GM12878 (cell line): Measurements from ENCODE around the gene CCR1. TPM values are rescaled to one million over a fixed set of nuclear protein-coding genes. Genes with fewer than 3 reads are reported as not detected.

ENCODE experiments used
- ATAC-seq: fragments of 200-7000 bp; cut with Tn5 transposase; 3 replicates; pipeline ENCODE4 v1.9.1; 2020; ENCODE audit warnings: mild to moderate bottlenecking, moderate library complexity
- BruUV-seq: library from RNA; stranded (reverse); fragments of 400-500 nt; replicated peaks from 2 replicates; lab custom pipeline; 2021; lab: Mats Ljungman, UMichigan
- CTCF ChIA-PET: fragments of 300-600 bp; sonication (Branson Sonifier 250); formaldehyde crosslinking; extraction: SDS; loops from one replicate; lab custom pipeline; 2021; ENCODE audit warnings: inconsistent platforms; lab: Yijun Ruan, JAX
- POLR2A ChIA-PET: fragments of 350-600 bp; formaldehyde crosslinking; extraction: SDS; loops from one replicate; lab custom pipeline; 2021; ENCODE audit warnings: inconsistent platforms; lab: Charles Lee
- RAD21 ChIA-PET: fragments of 300-600 bp; sonication (Branson Sonifier 250); formaldehyde crosslinking; loops from one replicate; lab custom pipeline; 2023; ENCODE audit warnings: antibody characterized with exemption; ENCODE audit not compliant: unreplicated experiment; lab: Charles Lee
- SMC1A ChIA-PET: fragments of 300-600 bp; sonication (Branson Sonifier 250); formaldehyde crosslinking; loops from one replicate; lab custom pipeline; 2023; ENCODE audit not compliant: unreplicated experiment, uncharacterized antibody; lab: Charles Lee
- DNase-seq: peaks from one replicate; pipeline ENCODE4 v3.0.0-alpha.2; 2011; ENCODE audit warnings: low read depth, low spot score
- FAIRE-seq: peaks from 3 replicates; lab custom pipeline; 2011; peaks lifted over from hg19 to GRCh38; lab: Jason Lieb, UNC
- H2AFZ ChIP-seq: 2 replicates; pipeline ENCODE4 v1.6.0; 2011; ENCODE audit warnings: low read depth, low read length, control low read depth; ENCODE audit not compliant: control insufficient read depth
- H3K27ac ChIP-seq: 2 replicates; pipeline ENCODE4 v1.5.1; 2011; ENCODE audit warnings: control low read depth; ENCODE audit not compliant: control insufficient read depth, insufficient read depth
- H3K27me3 ChIP-seq, 2 experiments: replicated peaks in 1 of 2; 2 replicates each; pipeline versions ENCODE4 v1.6.0 to v1.6.1; 2011; ENCODE audit warnings: low read length in 1 of 2; ENCODE audit not compliant: control insufficient read depth in 2 of 2, insufficient read depth in 2 of 2
- H3K36me3 ChIP-seq, 2 experiments: 2 replicates each; pipeline ENCODE4 v1.5.1; 2011; ENCODE audit warnings: low read length in 1 of 2; ENCODE audit not compliant: control insufficient read depth in 2 of 2, insufficient read depth in 2 of 2
- H3K4me1 ChIP-seq: 2 replicates; pipeline ENCODE4 v1.6.1; 2011; ENCODE audit warnings: mild to moderate bottlenecking, low read length, moderate library complexity, mixed read lengths; ENCODE audit not compliant: control insufficient read depth, insufficient read depth
- H3K4me2 ChIP-seq: 2 replicates; pipeline ENCODE4 v1.6.0; 2011; ENCODE audit warnings: control low read depth; ENCODE audit not compliant: control insufficient read depth, insufficient read depth
- H3K4me3 ChIP-seq: fragments of 200-600 bp; sonication (generic); 2 replicates; pipeline ENCODE4 v1.5.1; 2016
- H3K79me2 ChIP-seq: 2 replicates; pipeline ENCODE4 v1.6.0; 2011; ENCODE audit warnings: low read length; ENCODE audit not compliant: control insufficient read depth, insufficient read depth
- H3K9ac ChIP-seq: 2 replicates; pipeline ENCODE4 v1.8.0; 2011; ENCODE audit warnings: low read length, control low read depth, mixed read lengths; ENCODE audit not compliant: control insufficient read depth, insufficient read depth
- H3K9me3 ChIP-seq: replicated peaks from 3 replicates; pipeline ENCODE4 v1.5.1; 2011; ENCODE audit warnings: mild to moderate bottlenecking, low read length; ENCODE audit not compliant: control insufficient read depth, insufficient read depth
- H4K20me1 ChIP-seq: 2 replicates; pipeline ENCODE4 v1.6.0; 2011; ENCODE audit not compliant: control insufficient read depth, insufficient read depth
- CBX3 ChIP-seq: fragments of 200-600 bp; sonication (generic); IDR thresholded peaks from 2 replicates; pipeline ENCODE4 v1.6.1; 2016; ENCODE audit warnings: low read depth, borderline replicate concordance
- DPF2 ChIP-seq: fragments of 450-650 bp; IDR thresholded peaks from 2 replicates; pipeline ENCODE4 v1.6.1; 2017; ENCODE audit warnings: mild to moderate bottlenecking
- FOXK2 ChIP-seq: fragments of 450-650 bp; IDR thresholded peaks from 2 replicates; pipeline ENCODE4 v1.6.1; 2017; ENCODE audit warnings: mild to moderate bottlenecking, moderate library complexity
- HCFC1 ChIP-seq: fragments of 150-350 bp; IDR thresholded peaks from 2 replicates; pipeline ENCODE4 v1.6.1; 2014; ENCODE audit warnings: low read length
- IKZF1 ChIP-seq: fragments of 450-650 bp; conservative IDR thresholded peaks from 2 replicates; pipeline ENCODE4 v1.6.1; 2017; ENCODE audit warnings: antibody characterized with exemption, mild to moderate bottlenecking
- MEF2A ChIP-seq: IDR thresholded peaks from 2 replicates; pipeline ENCODE4 v1.6.1; 2011; ENCODE audit warnings: low read depth, mild to moderate bottlenecking, low read length, moderate library complexity; ENCODE audit not compliant: insufficient read depth
- MEF2B ChIP-seq: fragments of 450-650 bp; IDR thresholded peaks from 2 replicates; pipeline ENCODE4 v1.6.1; 2018; ENCODE audit warnings: mild to moderate bottlenecking, moderate library complexity; ENCODE audit not compliant: partially characterized antibody, poor library complexity, severe bottlenecking
- NBN ChIP-seq: fragments of 450-650 bp; IDR thresholded peaks from 2 replicates; pipeline ENCODE4 v1.6.1; 2016
- PAX5 ChIP-seq: IDR thresholded peaks from 2 replicates; pipeline ENCODE4 v1.6.1; 2011; ENCODE audit warnings: low read depth, low read length, borderline replicate concordance
- SIN3A ChIP-seq: IDR thresholded peaks from 2 replicates; pipeline ENCODE4 v1.6.1; 2012; ENCODE audit warnings: low read depth, low read length, improper control_type of control experiment
- SMAD1 ChIP-seq: fragments of 450-650 bp; IDR thresholded peaks from 2 replicates; pipeline ENCODE4 v1.6.1; 2018; ENCODE audit warnings: mild to moderate bottlenecking, low read depth; ENCODE audit not compliant: partially characterized antibody
- TAF1 ChIP-seq: IDR thresholded peaks from 2 replicates; pipeline ENCODE4 v1.6.1; 2011; ENCODE audit warnings: mild to moderate bottlenecking, low read depth, low read length, borderline replicate concordance
- TARDBP ChIP-seq: IDR thresholded peaks from 2 replicates; pipeline ENCODE4 v1.6.1; 2016; ENCODE audit warnings: borderline replicate concordance
- WGBS: methylation state at CpG from one replicate; pipeline ENCODE4 v1.1.6; 2016; ENCODE audit warnings: low lambda C conversion rate; ENCODE audit not compliant: insufficient replicate concordance, insufficient coverage; ENCODE audit errors: missing lambda C conversion rate; 5-methylcytosine and 5-hydroxymethylcytosine counted together
- in situ Hi-C: fragments of 300-500 bp; cut with MboI; formaldehyde crosslinking; loops from 9 replicates; pipeline ENCODE4 v1.14.3; 2018; ENCODE audit warnings: mixed read lengths
- intact Hi-C: fragments of 100-400 bp; cut with micrococcal nuclease; formaldehyde crosslinking; loops from one replicate; pipeline ENCODE4 v1.14.2; 2022; ENCODE audit not compliant: unreplicated experiment
- polyA plus RNA-seq, 11 experiments: library from polyadenylated mRNA; depleted of rRNA in 4 of 11; unstranded in 6 of 11; stranded (reverse) in 5 of 11; fragments of >200 nt; fragmentation: Nextera tagmentation in 4 of 11; fragmentation: Illumina TruSeq in 1 of 11; extraction: Ambion mirVana in 4 of 11; extraction: Trizol in 1 of 11; gene quantifications; 1 replicate in 1 of 11; 2 replicates in 10 of 11; pipeline versions ENCODE4 v1.2.1 to v1.2.3, GENCODE V29; 2011 to 2016; ENCODE audit warnings: inconsistent platforms in 2 of 11, missing spikeins in 2 of 11, low read depth in 1 of 11
- total RNA-seq, 4 experiments: library from RNA; depleted of rRNA in 3 of 4; stranded (reverse); fragments of >200 nt in 3 of 4; fragmentation: Illumina TruSeq in 1 of 4; extraction: Trizol in 1 of 4; gene quantifications; 2 replicates each; pipeline versions ENCODE4 v1.2.1 to v1.2.3, GENCODE V29; 2013 to 2021
- TF ChIP-seq, protein P1 (sequence below): fragments of 150-350 bp; IDR thresholded peaks from 2 replicates; pipeline ENCODE4 v1.6.1; 2014; ENCODE audit warnings: mild to moderate bottlenecking, low read depth, low read length
- TF ChIP-seq, protein P2 (sequence below): fragments of 450-650 bp; IDR thresholded peaks from 2 replicates; pipeline ENCODE4 v1.6.1; 2017; ENCODE audit warnings: mild to moderate bottlenecking, moderate library complexity
- TF ChIP-seq, protein P3 (sequence below): IDR thresholded peaks from 2 replicates; pipeline ENCODE4 v1.6.1; 2011; ENCODE audit warnings: borderline replicate concordance, low read depth, mild to moderate bottlenecking, moderate library complexity, low read length; ENCODE audit not compliant: insufficient read depth, poor library complexity, severe bottlenecking

Gene CCR1
- total and polyA plus RNA-seq, 10 of the 15 experiments (the other 5 are each of a cell fraction or from before 2014, with no cell fraction given) = 2.3 to 11.0 (median 7.8) TPM

DNA sequence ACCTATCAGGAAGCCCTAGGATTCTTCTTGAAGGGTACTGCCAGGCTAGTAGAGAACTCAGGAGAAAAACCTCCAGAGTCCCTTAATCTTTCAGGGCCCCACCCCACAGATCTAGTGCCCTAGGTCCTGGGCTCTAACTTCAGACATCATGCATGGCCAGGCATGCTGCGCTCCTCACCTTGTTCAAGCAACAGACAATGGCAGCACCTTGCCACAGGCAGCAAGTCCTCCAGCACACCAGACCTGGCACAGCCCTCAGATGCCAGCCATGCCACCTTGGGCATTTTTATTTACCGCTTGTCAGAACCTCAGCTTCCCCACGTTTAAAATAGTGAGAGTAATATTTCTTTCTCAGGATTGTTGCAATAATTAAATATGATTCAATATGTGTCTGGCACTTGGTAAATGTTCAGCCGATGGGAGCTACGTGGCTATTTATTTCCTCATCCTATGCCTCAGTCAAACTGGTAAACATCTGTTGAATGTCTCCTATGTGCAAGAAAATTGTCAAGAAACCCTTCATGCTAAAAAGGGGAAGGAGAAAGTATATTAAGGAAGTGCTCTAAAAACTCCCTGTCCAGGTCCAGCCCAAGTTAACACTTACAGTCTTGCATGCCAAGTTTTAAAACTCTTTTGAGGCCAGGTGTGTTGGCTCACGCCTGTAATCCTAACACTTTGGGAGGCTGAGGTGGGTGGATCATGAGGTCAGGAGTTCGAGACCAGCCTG lies 14.5 kb upstream of the CCR1 start:
- POLR2A ChIA-PET = interaction anchor here (1.0 kb wide), 1 partner anchor 133 kb away, joined by 3 read pairs; no protein-coding TSS in a partner anchor
- DNase-seq (no peak), ATAC-seq (peak; percentile 47), FAIRE-seq (no peak)
- no peak overlapping the region for H3K4me3 ChIP-seq
- SMC1A ChIA-PET = interaction anchor here (0.9 to 2.6 kb wide), 7 partner anchors 10 to 156 kb away, joined by 3 to 23 read pairs (median 6); partner anchors contain the start of genes CCR1 and CCR5
- in situ Hi-C loops = no loop called here
- no peak overlapping the region for H3K27ac ChIP-seq
- no peaks in the 10 kb centered on the region for H4K20me1 ChIP-seq
- H3K4me2 ChIP-seq = no peak overlapping the region
- H3K79me2 ChIP-seq = no peaks in the 10 kb centered on the region
- peaks cover 2% of the 10 kb centered on the region; the same call in 2 of the 3 replicates for H3K9me3 ChIP-seq
- WGBS = 34% methylated on average over 7 of the region's 7 CpGs
- no peaks in the 10 kb centered on the region; a peak in 1 of 4 replicates for H3K27me3 ChIP-seq
- H2AFZ ChIP-seq = no peak overlapping the region
- peaks cover 29% of the 10 kb centered on the region for H3K4me1 ChIP-seq
- CTCF ChIA-PET = interaction anchor here (0.8 to 6.2 kb wide), 10 partner anchors 7 to 152 kb away, joined by 3 to 50 read pairs (median 4); partner anchors contain the start of genes CCR1 and CCR5
- no TSS peak for BruUV-seq
- RAD21 ChIA-PET = interaction anchor here (1.5 to 14.4 kb wide), 3 partner anchors 9 to 150 kb away, joined by 3 to 421 read pairs (median 4); partner anchors contain the start of gene CCR5
- H3K9ac ChIP-seq = no peak overlapping the region
- intact Hi-C loops = no loop called here
- no peaks in the 10 kb centered on the region for H3K36me3 ChIP-seq
- TF ChIP-seq IKZF1 (peak; percentile 54), SMAD1 (no peak), FOXK2 (no peak), CBX3 (no peak), MEF2A (no peak), TAF1 (no peak), DPF2 (0 out of 2 replicates have a peak, but pooled peaks have one; percentile 28), MEF2B (no peak), HCFC1 (no peak), NBN (peak; percentile 30; the same call in 1 of the 2 replicates), PAX5 (no peak), SIN3A (no peak), TARDBP (no peak)
- TF ChIP-seq, protein P1, sequence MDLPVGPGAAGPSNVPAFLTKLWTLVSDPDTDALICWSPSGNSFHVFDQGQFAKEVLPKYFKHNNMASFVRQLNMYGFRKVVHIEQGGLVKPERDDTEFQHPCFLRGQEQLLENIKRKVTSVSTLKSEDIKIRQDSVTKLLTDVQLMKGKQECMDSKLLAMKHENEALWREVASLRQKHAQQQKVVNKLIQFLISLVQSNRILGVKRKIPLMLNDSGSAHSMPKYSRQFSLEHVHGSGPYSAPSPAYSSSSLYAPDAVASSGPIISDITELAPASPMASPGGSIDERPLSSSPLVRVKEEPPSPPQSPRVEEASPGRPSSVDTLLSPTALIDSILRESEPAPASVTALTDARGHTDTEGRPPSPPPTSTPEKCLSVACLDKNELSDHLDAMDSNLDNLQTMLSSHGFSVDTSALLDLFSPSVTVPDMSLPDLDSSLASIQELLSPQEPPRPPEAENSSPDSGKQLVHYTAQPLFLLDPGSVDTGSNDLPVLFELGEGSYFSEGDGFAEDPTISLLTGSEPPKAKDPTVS = no peak
- TF ChIP-seq, protein P2, sequence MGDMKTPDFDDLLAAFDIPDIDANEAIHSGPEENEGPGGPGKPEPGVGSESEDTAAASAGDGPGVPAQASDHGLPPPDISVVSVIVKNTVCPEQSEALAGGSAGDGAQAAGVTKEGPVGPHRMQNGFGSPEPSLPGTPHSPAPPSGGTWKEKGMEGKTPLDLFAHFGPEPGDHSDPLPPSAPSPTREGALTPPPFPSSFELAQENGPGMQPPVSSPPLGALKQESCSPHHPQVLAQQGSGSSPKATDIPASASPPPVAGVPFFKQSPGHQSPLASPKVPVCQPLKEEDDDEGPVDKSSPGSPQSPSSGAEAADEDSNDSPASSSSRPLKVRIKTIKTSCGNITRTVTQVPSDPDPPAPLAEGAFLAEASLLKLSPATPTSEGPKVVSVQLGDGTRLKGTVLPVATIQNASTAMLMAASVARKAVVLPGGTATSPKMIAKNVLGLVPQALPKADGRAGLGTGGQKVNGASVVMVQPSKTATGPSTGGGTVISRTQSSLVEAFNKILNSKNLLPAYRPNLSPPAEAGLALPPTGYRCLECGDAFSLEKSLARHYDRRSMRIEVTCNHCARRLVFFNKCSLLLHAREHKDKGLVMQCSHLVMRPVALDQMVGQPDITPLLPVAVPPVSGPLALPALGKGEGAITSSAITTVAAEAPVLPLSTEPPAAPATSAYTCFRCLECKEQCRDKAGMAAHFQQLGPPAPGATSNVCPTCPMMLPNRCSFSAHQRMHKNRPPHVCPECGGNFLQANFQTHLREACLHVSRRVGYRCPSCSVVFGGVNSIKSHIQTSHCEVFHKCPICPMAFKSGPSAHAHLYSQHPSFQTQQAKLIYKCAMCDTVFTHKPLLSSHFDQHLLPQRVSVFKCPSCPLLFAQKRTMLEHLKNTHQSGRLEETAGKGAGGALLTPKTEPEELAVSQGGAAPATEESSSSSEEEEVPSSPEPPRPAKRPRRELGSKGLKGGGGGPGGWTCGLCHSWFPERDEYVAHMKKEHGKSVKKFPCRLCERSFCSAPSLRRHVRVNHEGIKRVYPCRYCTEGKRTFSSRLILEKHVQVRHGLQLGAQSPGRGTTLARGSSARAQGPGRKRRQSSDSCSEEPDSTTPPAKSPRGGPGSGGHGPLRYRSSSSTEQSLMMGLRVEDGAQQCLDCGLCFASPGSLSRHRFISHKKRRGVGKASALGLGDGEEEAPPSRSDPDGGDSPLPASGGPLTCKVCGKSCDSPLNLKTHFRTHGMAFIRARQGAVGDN = no peak
- TF ChIP-seq, protein P3, sequence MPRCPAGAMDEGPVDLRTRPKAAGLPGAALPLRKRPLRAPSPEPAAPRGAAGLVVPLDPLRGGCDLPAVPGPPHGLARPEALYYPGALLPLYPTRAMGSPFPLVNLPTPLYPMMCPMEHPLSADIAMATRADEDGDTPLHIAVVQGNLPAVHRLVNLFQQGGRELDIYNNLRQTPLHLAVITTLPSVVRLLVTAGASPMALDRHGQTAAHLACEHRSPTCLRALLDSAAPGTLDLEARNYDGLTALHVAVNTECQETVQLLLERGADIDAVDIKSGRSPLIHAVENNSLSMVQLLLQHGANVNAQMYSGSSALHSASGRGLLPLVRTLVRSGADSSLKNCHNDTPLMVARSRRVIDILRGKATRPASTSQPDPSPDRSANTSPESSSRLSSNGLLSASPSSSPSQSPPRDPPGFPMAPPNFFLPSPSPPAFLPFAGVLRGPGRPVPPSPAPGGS = no peak
